ENCODE measurements around the gene DGKA. TPM values are rescaled to one million over a fixed set of nuclear protein-coding genes. Genes with fewer than 3 reads are reported as not detected.

DGKA gene
- total RNA-seq, 4 donors from 2014 or later = 21.9 to 80.3 (median 37.4) TPM

DNA sequence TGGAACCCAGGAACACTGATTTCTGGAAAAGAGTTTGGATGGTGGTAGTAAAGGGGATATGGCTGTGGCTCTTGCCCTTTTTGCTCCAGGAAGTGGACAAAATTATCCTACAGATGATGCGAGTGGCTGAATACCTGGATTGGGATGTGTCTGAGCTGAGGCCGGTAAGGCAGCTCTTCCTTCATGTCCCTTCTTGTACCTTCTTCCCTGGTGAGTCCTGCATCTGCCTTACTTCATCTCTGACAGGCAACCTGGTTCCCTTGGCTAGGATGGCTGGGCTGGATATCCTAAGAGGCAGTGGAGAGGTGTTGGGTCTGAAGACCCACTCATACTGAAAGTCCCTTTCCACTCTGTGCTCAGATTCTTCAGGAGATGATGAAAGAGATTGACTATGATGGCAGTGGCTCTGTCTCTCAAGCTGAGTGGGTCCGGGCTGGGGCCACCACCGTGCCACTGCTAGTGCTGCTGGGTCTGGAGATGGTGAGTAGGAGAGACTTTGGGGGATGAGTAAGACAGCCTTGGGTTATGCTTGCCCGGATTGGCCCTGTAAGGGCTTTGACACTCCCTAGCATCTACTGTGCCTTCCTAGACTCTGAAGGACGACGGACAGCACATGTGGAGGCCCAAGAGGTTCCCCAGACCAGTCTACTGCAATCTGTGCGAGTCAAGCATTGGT is 8.0 kb downstream of the DGKA start:
- no peak for ATAC-seq
- Histone ChIP-seq H3K9me3 (no peaks in the 10 kb centered on the region), H3K36me3 (peaks cover 0 to 52% of the 10 kb centered on the region in 2 donors), H3K4me1 (peaks cover 0 to 30% (median 8%) of the 10 kb centered on the region in 3 donors), H3K4me3 (no peak overlapping the region), H3K27ac (no peak overlapping the region), H3K27me3 (no peaks in the 10 kb centered on the region)
- 60 to 93% methylated on average over 1 to 2 of the region's 8 CpGs for WGBS, 2 donors (ENCODE audit: low coverage in 1 of 2)
- TF ChIP-seq POLR2AphosphoS5 (IDR thresholded peaks at IDR 0.05) (no peak), CTCF (IDR thresholded peaks at IDR 0.05) (no peak), POLR2A (IDR thresholded peaks at IDR 0.05) (no peak), EP300 (IDR thresholded peaks at IDR 0.05) (no peak)

DNA sequence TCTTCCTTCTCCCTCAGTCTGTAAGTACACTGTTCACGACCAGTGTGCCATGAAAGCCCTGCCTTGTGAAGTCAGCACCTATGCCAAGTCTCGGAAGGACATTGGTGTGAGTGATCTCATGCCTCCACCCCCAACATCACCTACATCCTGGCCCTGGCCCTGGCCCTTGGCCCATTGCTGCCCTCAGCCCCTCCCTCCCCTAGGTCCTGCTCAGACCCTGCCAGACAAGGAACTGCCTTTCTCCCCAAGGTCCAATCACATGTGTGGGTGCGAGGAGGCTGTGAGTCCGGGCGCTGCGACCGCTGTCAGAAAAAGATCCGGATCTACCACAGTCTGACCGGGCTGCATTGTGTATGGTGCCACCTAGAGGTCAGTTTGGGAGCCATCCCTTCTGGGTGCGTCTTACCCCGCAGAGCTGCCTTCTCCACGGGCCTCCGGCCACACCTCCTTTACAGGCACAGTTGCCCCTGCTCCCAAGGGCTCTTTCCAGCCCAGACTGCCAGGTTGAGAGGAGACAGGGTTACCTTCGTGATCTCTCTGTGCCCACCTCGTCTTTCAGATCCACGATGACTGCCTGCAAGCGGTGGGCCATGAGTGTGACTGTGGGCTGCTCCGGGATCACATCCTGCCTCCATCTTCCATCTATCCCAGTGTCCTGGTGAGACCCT is 9.2 kb downstream of the DGKA start:
- peak overlapping the region in 3 of 4 donors; percentile 48 to 70 (median 60) for H3K27ac ChIP-seq
- TF ChIP-seq CTCF (IDR thresholded peaks at IDR 0.05) = peak; percentile 76 to 91 (median 82)
- TF ChIP-seq EP300 (IDR thresholded peaks at IDR 0.05) = no peak
- TF ChIP-seq POLR2AphosphoS5 (IDR thresholded peaks at IDR 0.05) = peak; percentile 35
- TF ChIP-seq POLR2A (IDR thresholded peaks at IDR 0.05) = no peak
- peak; percentile 94 for ATAC-seq
- H3K4me3 ChIP-seq = peak overlapping the region in 1 of 2 donors; percentile 21
- WGBS, 2 donors (ENCODE audit: low coverage in 1 of 2) = 12 to 23% methylated on average over 5 to 10 of the region's 18 CpGs
- peaks cover 0 to 64% of the 10 kb centered on the region in 2 donors for H3K36me3 ChIP-seq
- H3K9me3 ChIP-seq = no peaks in the 10 kb centered on the region
- peaks cover 0 to 18% (median 8%) of the 10 kb centered on the region in 3 donors for H3K4me1 ChIP-seq
- H3K27me3 ChIP-seq = no peaks in the 10 kb centered on the region

DNA sequence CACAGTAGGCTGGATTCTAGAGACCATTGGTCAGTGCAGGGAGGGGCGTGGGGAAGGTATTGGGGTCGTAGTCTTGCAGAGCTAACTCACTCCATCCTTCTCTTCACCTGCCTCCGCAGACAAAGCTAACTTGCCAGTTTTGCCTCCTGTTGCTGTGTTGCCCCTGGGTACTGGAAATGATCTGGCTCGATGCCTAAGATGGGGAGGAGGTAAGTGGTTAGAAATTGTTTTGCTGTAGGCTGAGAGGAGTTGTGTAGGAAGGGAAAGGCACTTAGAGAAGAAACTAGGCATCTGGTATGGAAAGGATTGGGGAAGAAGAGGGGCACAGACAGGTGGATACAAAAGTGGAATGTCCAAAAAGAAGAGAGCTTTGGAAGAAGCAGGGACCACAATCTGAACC is 11.1 kb downstream of the DGKA start:
- WGBS, 2 donors (ENCODE audit: low coverage in 1 of 2) = 92% methylated on average over 2 of the region's 4 CpGs; no CpG with 5 or more reads in 1 of the 2 donors
- Histone ChIP-seq H3K27ac (no peak overlapping the region), H3K4me1 (peaks cover 0 to 12% (median 8%) of the 10 kb centered on the region in 3 donors), H3K4me3 (no peak overlapping the region), H3K9me3 (no peaks in the 10 kb centered on the region), H3K27me3 (no peaks in the 10 kb centered on the region), H3K36me3 (peaks cover 0 to 74% of the 10 kb centered on the region in 2 donors)
- no peak for ATAC-seq
- TF ChIP-seq POLR2AphosphoS5 (IDR thresholded peaks at IDR 0.05) (no peak), EP300 (IDR thresholded peaks at IDR 0.05) (no peak), CTCF (IDR thresholded peaks at IDR 0.05) (no peak), POLR2A (IDR thresholded peaks at IDR 0.05) (no peak)

GRCh38 chr12:55942577-55943136 is 11.7 kb downstream of the DGKA start:
- H3K9me3 ChIP-seq = no peaks in the 10 kb centered on the region
- ATAC-seq = no peak
- no peak overlapping the region for H3K27ac ChIP-seq
- H3K36me3 ChIP-seq = peaks cover 0 to 68% of the 10 kb centered on the region in 2 donors
- TF ChIP-seq CTCF (IDR thresholded peaks at IDR 0.05) = no peak
- no peak for TF ChIP-seq POLR2AphosphoS5 (IDR thresholded peaks at IDR 0.05)
- TF ChIP-seq POLR2A (IDR thresholded peaks at IDR 0.05) = no peak
- no peak for TF ChIP-seq EP300 (IDR thresholded peaks at IDR 0.05)
- WGBS, 2 donors (ENCODE audit: low coverage in 1 of 2) = 71 to 78% methylated on average over 1 of the region's 1 CpG
- no peaks in the 10 kb centered on the region for H3K27me3 ChIP-seq
- no peak overlapping the region for H3K4me3 ChIP-seq
- H3K4me1 ChIP-seq = peaks cover 0 to 12% (median 8%) of the 10 kb centered on the region in 3 donors

All from gastroesophageal sphincter (tissue), 4 donors.